Neural cell (in vitro differentiated cells): ENCODE data around the gene SVBP. TPM values are rescaled to one million over a fixed set of nuclear protein-coding genes. Genes with fewer than 3 reads are reported as not detected.

ENCODE experiments used
- H2AFZ ChIP-seq: fragments of 200-600, 300-800 bp; sonication (generic), shearing (Covaris generic); 2 replicates; pipeline ENCODE4 v1.6.0; 2014; ENCODE audit warnings: low read depth, mild to moderate bottlenecking, antibody characterized with exemption, low read length, moderate library complexity
- H3F3A ChIP-seq: fragments of 200-600 bp; shearing (Covaris generic); 2 replicates; pipeline ENCODE4 v1.6.1; 2016; ENCODE audit warnings: mild to moderate bottlenecking, moderate library complexity, mixed read lengths, antibody characterized with exemption, low read length; ENCODE audit not compliant: insufficient read depth, poor library complexity, severe bottlenecking
- H3K27ac ChIP-seq: fragments of 200-600, 300-800 bp; sonication (generic), shearing (Covaris generic); 2 replicates; pipeline ENCODE4 v1.5.1; 2014; ENCODE audit warnings: mild to moderate bottlenecking, low read length, moderate library complexity
- H3K27me3 ChIP-seq: fragments of 300-800, 200-600 bp; sonication (generic), shearing (Covaris generic); 2 replicates; pipeline ENCODE4 v1.6.0; 2014; ENCODE audit warnings: mild to moderate bottlenecking, low read depth, low read length, moderate library complexity; ENCODE audit not compliant: insufficient read depth
- H3K36me3 ChIP-seq: fragments of 300-800, 200-600 bp; sonication (generic), shearing (Covaris generic); 2 replicates; pipeline ENCODE4 v1.5.1; 2014; ENCODE audit warnings: mild to moderate bottlenecking, antibody characterized with exemption, low read length, moderate library complexity; ENCODE audit not compliant: insufficient read depth
- H3K4me2 ChIP-seq: fragments of 300-800, 200-600 bp; sonication (generic), shearing (Covaris generic); 2 replicates; pipeline ENCODE4 v1.6.0; 2014; ENCODE audit warnings: mild to moderate bottlenecking, low read length
- H3K4me3 ChIP-seq: fragments of 300-800, 200-600 bp; sonication (generic), shearing (Covaris generic); 2 replicates; pipeline ENCODE4 v1.5.1; 2014; ENCODE audit warnings: mild to moderate bottlenecking, low read length, moderate library complexity
- H3K79me2 ChIP-seq: fragments of 200-600 bp; shearing (Covaris generic); replicated peaks from 2 replicates; pipeline ENCODE4 v1.6.0; 2014; ENCODE audit warnings: mild to moderate bottlenecking, low read length, moderate library complexity; ENCODE audit not compliant: insufficient read depth
- H3K9ac ChIP-seq: fragments of 300-800, 200-600 bp; sonication (generic), shearing (Covaris generic); 2 replicates; pipeline ENCODE4 v1.6.1; 2016; ENCODE audit warnings: mild to moderate bottlenecking, low read length, mixed read lengths
- H3K9me2 ChIP-seq: fragments of 200-600 bp; shearing (Covaris generic); 2 replicates; pipeline ENCODE4 v1.6.1; 2016; ENCODE audit warnings: mild to moderate bottlenecking, low read length, mixed read lengths; ENCODE audit not compliant: insufficient read depth
- H3K9me3 ChIP-seq: fragments of 200-600, 300-800 bp; sonication (generic), shearing (Covaris generic); 2 replicates; pipeline ENCODE4 v1.6.1; 2016; ENCODE audit warnings: mild to moderate bottlenecking, mixed run types, low read length, moderate library complexity, mixed read lengths
- H4K20me1 ChIP-seq: fragments of 200-600 bp; shearing (Covaris generic); 2 replicates; pipeline ENCODE4 v1.6.1; 2016; ENCODE audit warnings: mild to moderate bottlenecking, mixed run types; ENCODE audit not compliant: insufficient read depth
- CTCF ChIP-seq: fragments of 450-650 bp; IDR thresholded peaks from 2 replicates; pipeline ENCODE4 v1.5.1; 2014; ENCODE audit warnings: antibody characterized with exemption, mild to moderate bottlenecking, moderate library complexity; ENCODE audit not compliant: poor library complexity, severe bottlenecking
- EP300 ChIP-seq: fragments of 450-650 bp; conservative IDR thresholded peaks from 2 replicates; pipeline ENCODE4 v1.6.1; 2014; ENCODE audit warnings: antibody characterized with exemption, mild to moderate bottlenecking, moderate library complexity; ENCODE audit not compliant: poor library complexity, severe bottlenecking
- EZH2 ChIP-seq: fragments of 200-600, 300-800 bp; shearing (Covaris generic), sonication (generic); IDR thresholded peaks from 2 replicates; pipeline ENCODE4 v1.6.1; 2014; ENCODE audit warnings: antibody characterized with exemption, low read length, borderline replicate concordance, mild to moderate bottlenecking; ENCODE audit not compliant: insufficient read depth, poor library complexity, severe bottlenecking
- MXI1 ChIP-seq: fragments of 450-650 bp; conservative IDR thresholded peaks from 2 replicates; pipeline ENCODE4 v1.6.1; 2014; ENCODE audit warnings: antibody characterized with exemption, mild to moderate bottlenecking; ENCODE audit not compliant: poor library complexity, severe bottlenecking
- POLR2AphosphoS5 ChIP-seq: IDR thresholded peaks from 2 replicates; pipeline ENCODE4 v1.6.1; 2012
- RAD21 ChIP-seq: fragments of 450-650 bp; conservative IDR thresholded peaks from 2 replicates; pipeline ENCODE4 v1.6.1; 2014; ENCODE audit warnings: antibody characterized with exemption, mild to moderate bottlenecking, moderate library complexity
- REST ChIP-seq: IDR thresholded peaks from 2 replicates; pipeline ENCODE4 v1.6.1; 2012; ENCODE audit warnings: borderline replicate concordance
- SMC3 ChIP-seq: fragments of 450-650 bp; conservative IDR thresholded peaks from 2 replicates; pipeline ENCODE4 v1.6.1; 2014; ENCODE audit warnings: antibody characterized with exemption, mild to moderate bottlenecking, moderate library complexity; ENCODE audit not compliant: poor library complexity
- TAF1 ChIP-seq: IDR thresholded peaks from 2 replicates; pipeline ENCODE4 v1.6.1; 2012; ENCODE audit warnings: low read depth
- polyA plus RNA-seq: library from polyadenylated mRNA; depleted of rRNA; stranded (reverse); fragments of >200 nt; gene quantifications from 2 replicates; pipeline ENCODE4 v1.2.3, GENCODE V29; 2014

The SVBP gene
- polyA plus RNA-seq, 1 donor from 2014 or later: 231 TPM

GRCh38 chr1:42784547-42784945, 32.7 kb downstream of the SVBP start:
- Histone ChIP-seq H3K36me3 (no peaks in the 10 kb centered on the region), H3K4me2 (no peak overlapping the region), H3K9me3 (no peaks in the 10 kb centered on the region), H3K9ac (no peak overlapping the region), H2AFZ (no peak overlapping the region), H3K79me2 (no peaks in the 10 kb centered on the region), H3K4me3 (no peak overlapping the region), H3K27me3 (no peaks in the 10 kb centered on the region), H3K27ac (no peak overlapping the region), H3K9me2 (no peaks in the 10 kb centered on the region), H3F3A (no peaks in the 10 kb centered on the region), H4K20me1 (no peaks in the 10 kb centered on the region)
- TF ChIP-seq CTCF: no peak
- TF ChIP-seq EP300: no peak
- TF ChIP-seq TAF1: no peak

- Histone ChIP-seq H2AFZ (no peak overlapping the region), H3K9me3 (no peaks in the 10 kb centered on the region), H3K9ac (no peak overlapping the region), H3K4me3 (no peak overlapping the region), H3K4me2 (no peak overlapping the region), H3K36me3 (peaks cover 2% of the 10 kb centered on the region), H3K27ac (no peak overlapping the region), H3F3A (no peaks in the 10 kb centered on the region), H4K20me1 (no peaks in the 10 kb centered on the region), H3K79me2 (no peaks in the 10 kb centered on the region), H3K27me3 (no peaks in the 10 kb centered on the region), H3K9me2 (no peaks in the 10 kb centered on the region)
- no peak for TF ChIP-seq RAD21
Observed at GRCh38 chr1:42783092-42783491, 34.1 kb downstream of the SVBP start.

- Histone ChIP-seq H3K4me3 (no peak overlapping the region), H3K27me3 (no peaks in the 10 kb centered on the region), H2AFZ (no peak overlapping the region), H3K9me2 (no peaks in the 10 kb centered on the region), H3K79me2 (no peaks in the 10 kb centered on the region), H4K20me1 (no peaks in the 10 kb centered on the region), H3K9ac (no peak overlapping the region), H3K36me3 (peaks cover 6% of the 10 kb centered on the region), H3K4me2 (no peak overlapping the region), H3F3A (no peaks in the 10 kb centered on the region), H3K9me3 (no peaks in the 10 kb centered on the region), H3K27ac (no peak overlapping the region)
- TF ChIP-seq TAF1 (no peak), RAD21 (no peak), EP300 (no peak), POLR2AphosphoS5 (no peak), MXI1 (no peak), SMC3 (no peak), EZH2 (no peak)
Observed at GRCh38 chr1:42780176-42780575, 37.0 kb downstream of the SVBP start.

- TF ChIP-seq TAF1 (no peak), EZH2 (no peak), CTCF (no peak), REST (no peak), POLR2AphosphoS5 (no peak), SMC3 (no peak), RAD21 (no peak), EP300 (no peak), MXI1 (no peak)
- Histone ChIP-seq H2AFZ (no peak overlapping the region), H3K9me2 (no peaks in the 10 kb centered on the region), H3K27me3 (no peaks in the 10 kb centered on the region), H3K27ac (no peak overlapping the region), H3K36me3 (peaks cover 11% of the 10 kb centered on the region), H3F3A (no peaks in the 10 kb centered on the region), H3K9me3 (no peaks in the 10 kb centered on the region), H3K9ac (no peak overlapping the region), H3K4me2 (no peak overlapping the region), H3K4me3 (no peak overlapping the region), H3K79me2 (no peaks in the 10 kb centered on the region), H4K20me1 (no peaks in the 10 kb centered on the region)
Observed at GRCh38 chr1:42779725-42780124, 37.5 kb downstream of the SVBP start.
